CD4-positive, alpha-beta T cell (primary cell): ENCODE measurements around the gene CCR2. TPM values are rescaled to one million over a fixed set of nuclear protein-coding genes. Genes with fewer than 3 reads are reported as not detected.

Experiments used
- ATAC-seq: fragments of 200-7000 bp; cut with Tn5 transposase; one replicate; pipeline ENCODE4 v1.10.0; 2022; ENCODE audit warnings: mild to moderate bottlenecking; ENCODE audit not compliant: poor library complexity
- CTCF ChIA-PET: fragments of 350-600 bp; sonication (Branson Sonifier 250); formaldehyde crosslinking; loops from one replicate; lab custom pipeline; 2021; ENCODE audit warnings: antibody characterized with exemption, inconsistent platforms; lab: Charles Lee
- POLR2A ChIA-PET: fragments of 350-600 bp; sonication (Branson Sonifier 250); formaldehyde crosslinking; loops from one replicate; lab custom pipeline; 2021; ENCODE audit warnings: antibody characterized with exemption, inconsistent platforms; lab: Charles Lee
- DNase-seq, 14 experiments: peaks; one replicate each; pipeline ENCODE4 v3.0.0-alpha.2; 2013 to 2020; ENCODE audit warnings: mixed read lengths in 2 of 14
- H3K27ac ChIP-seq, 2 donors: one replicate each; pipeline versions ENCODE4 v1.5.1 to v1.7.0; 2013; ENCODE audit warnings: low read length in 2 of 2, low read depth in 1 of 2, mild to moderate bottlenecking in 1 of 2
- H3K27me3 ChIP-seq, 2 experiments: 1 replicate in 1 of 2; 2 replicates in 1 of 2; pipeline versions ENCODE4 v1.6.1 to v1.7.0; 2013; ENCODE audit warnings: low read length in 2 of 2, control low read depth in 1 of 2, mild to moderate bottlenecking in 1 of 2, moderate library complexity in 1 of 2; ENCODE audit not compliant: insufficient read depth in 2 of 2, control insufficient read depth in 1 of 2
- H3K36me3 ChIP-seq: one replicate; pipeline ENCODE4 v1.6.1; 2013; ENCODE audit warnings: low read length, control low read depth; ENCODE audit not compliant: insufficient read depth
- H3K4me1 ChIP-seq: one replicate; pipeline ENCODE4 v1.6.1; 2013; ENCODE audit warnings: low read length, control low read depth; ENCODE audit not compliant: insufficient read depth
- H3K4me3 ChIP-seq: one replicate; pipeline ENCODE4 v1.5.1; 2013; ENCODE audit warnings: mild to moderate bottlenecking, low read length, moderate library complexity
- H3K9me3 ChIP-seq, 2 experiments: 1 replicate in 1 of 2; 2 replicates in 1 of 2; pipeline versions ENCODE4 v1.6.1 to v1.7.0; 2013; ENCODE audit warnings: low read length in 2 of 2, mild to moderate bottlenecking in 2 of 2, control low read depth in 1 of 2, moderate library complexity in 1 of 2; ENCODE audit not compliant: control insufficient read depth in 1 of 2, insufficient read depth in 1 of 2
- H3K27ac Mint-ChIP-seq: one replicate; pipeline ENCODE4 v1.8.0; 2020; ENCODE audit warnings: mixed read lengths
- H3K27me3 Mint-ChIP-seq: one replicate; pipeline ENCODE4 v1.8.0; 2021; ENCODE audit warnings: mixed read lengths
- H3K36me3 Mint-ChIP-seq: one replicate; pipeline ENCODE4 v1.8.0; 2021; ENCODE audit warnings: low read depth, mixed read lengths
- H3K4me1 Mint-ChIP-seq: one replicate; pipeline ENCODE4 v1.8.0; 2021; ENCODE audit warnings: low read depth, mixed read lengths
- H3K4me3 Mint-ChIP-seq: one replicate; pipeline ENCODE4 v1.8.0; 2020; ENCODE audit warnings: mild to moderate bottlenecking, mixed read lengths
- H3K9me3 Mint-ChIP-seq: one replicate; pipeline ENCODE4 v1.8.0; 2020; ENCODE audit warnings: mixed read lengths
- CTCF ChIP-seq: fragments of 200-600 bp; IDR thresholded peaks from one replicate; pipeline ENCODE4 v1.8.0; 2022; ENCODE audit warnings: antibody characterized with exemption, mild to moderate bottlenecking
- intact Hi-C, 2 experiments: fragments of 100-400 bp; cut with DNase I in 1 of 2; cut with micrococcal nuclease in 1 of 2; formaldehyde crosslinking; loops; one replicate each; pipeline versions ENCODE4 v1.15.1 to v1.9.0; 2023 to 2025; cut with DNase I, micrococcal nuclease
- total RNA-seq, 174 experiments: library from RNA in 2 of 174; stranded (reverse) in 2 of 174; gene quantifications; one replicate each; pipeline ENCODE4 v1.2.3 and lab custom pipeline; 2021 to 2026

The CCR2 gene
- total RNA-seq, 2 experiments from 2014 or later: 0.99 to 1.0 TPM

GRCh38 chr3:46408853-46409252 lies 54.9 kb downstream of the CCR2 start:
- no peak for DNase-seq
- H3K36me3 Mint-ChIP-seq: no peaks in the 10 kb centered on the region
- no peaks in the 10 kb centered on the region for H3K9me3 ChIP-seq
- intact Hi-C loops: no loop called here
- H3K27me3 ChIP-seq: no peaks in the 10 kb centered on the region
- no peaks in the 10 kb centered on the region for H3K9me3 Mint-ChIP-seq
- no peaks in the 10 kb centered on the region for H3K27me3 Mint-ChIP-seq
- H3K4me3 Mint-ChIP-seq: no peak overlapping the region
- peaks cover 31% of the 10 kb centered on the region for H3K4me1 Mint-ChIP-seq
- TF ChIP-seq CTCF: no peak
- CTCF ChIA-PET: interaction anchor here (1.0 kb wide), 1 partner anchor 220 kb away, joined by 3 read pairs; no protein-coding TSS in a partner anchor
- no peaks in the 10 kb centered on the region for H3K36me3 ChIP-seq
- no peak overlapping the region for H3K27ac ChIP-seq
- ATAC-seq: no peak
- peaks cover 22% of the 10 kb centered on the region for H3K4me1 ChIP-seq
- POLR2A ChIA-PET: no interaction called here
- H3K27ac Mint-ChIP-seq: no peak overlapping the region
- H3K4me3 ChIP-seq: no peak overlapping the region

- Mint-ChIP-seq H3K27ac (no peak overlapping the region), H3K36me3 (no peaks in the 10 kb centered on the region), H3K4me3 (no peak overlapping the region), H3K27me3 (no peaks in the 10 kb centered on the region), H3K4me1 (peaks cover 31% of the 10 kb centered on the region), H3K9me3 (no peaks in the 10 kb centered on the region)
- Histone ChIP-seq H3K27ac (no peak overlapping the region), H3K4me1 (peaks cover 22% of the 10 kb centered on the region), H3K27me3 (no peaks in the 10 kb centered on the region), H3K4me3 (no peak overlapping the region), H3K36me3 (no peaks in the 10 kb centered on the region), H3K9me3 (no peaks in the 10 kb centered on the region)
- DNase-seq: no peak
- ChIA-PET POLR2A (no interaction called here), CTCF (interaction anchor here (1.0 kb wide), 1 partner anchor 219 kb away, joined by 3 read pairs; no protein-coding TSS in a partner anchor)
- ATAC-seq: no peak
- intact Hi-C loops: no loop called here
- no peak for TF ChIP-seq CTCF
These were observed 56.0 kb downstream of the CCR2 start for GRCh38 chr3:46409739-46410489.

Other genes starting within 250 kb of the CCR2 start
- under 1 TPM; 0.34 to 0.38 TPM for gene CCR1, start 145.8 kb upstream of the CCR2 start, total RNA-seq
- not detected for gene CCR3, start 111.7 kb upstream of the CCR2 start, total RNA-seq
- 1 to 10 TPM; 1.1 to 1.4 TPM for gene CCR5, start 16.8 kb downstream of the CCR2 start, total RNA-seq
- 1 to 10 TPM; 4.3 to 4.5 TPM for gene CCRL2, start 53.1 kb downstream of the CCR2 start, total RNA-seq
- gene LTF, start 110.8 kb downstream of the CCR2 start, total RNA-seq: not detected
- not detected for gene RTP3, start 143.9 kb downstream of the CCR2 start, total RNA-seq
- under 1 TPM; 0.59 to 0.91 TPM for gene LRRC2, start 212.2 kb downstream of the CCR2 start, total RNA-seq